PC-9 (cell line): ENCODE data around the gene POP5.

ENCODE experiments used
- EZH2 ChIP-seq: fragments of 200-600 bp; sonication (generic); IDR thresholded peaks from 2 replicates; pipeline ENCODE4 v1.8.0; 2017; ENCODE audit warnings: antibody characterized with exemption, low read depth
- TF ChIP-seq, protein P1 (sequence below): fragments of 200-600 bp; sonication (generic); conservative IDR thresholded peaks from 2 replicates; pipeline ENCODE4 v1.6.1; 2017; ENCODE audit warnings: mixed run types, antibody characterized with exemption, mild to moderate bottlenecking, moderate library complexity

DNA sequence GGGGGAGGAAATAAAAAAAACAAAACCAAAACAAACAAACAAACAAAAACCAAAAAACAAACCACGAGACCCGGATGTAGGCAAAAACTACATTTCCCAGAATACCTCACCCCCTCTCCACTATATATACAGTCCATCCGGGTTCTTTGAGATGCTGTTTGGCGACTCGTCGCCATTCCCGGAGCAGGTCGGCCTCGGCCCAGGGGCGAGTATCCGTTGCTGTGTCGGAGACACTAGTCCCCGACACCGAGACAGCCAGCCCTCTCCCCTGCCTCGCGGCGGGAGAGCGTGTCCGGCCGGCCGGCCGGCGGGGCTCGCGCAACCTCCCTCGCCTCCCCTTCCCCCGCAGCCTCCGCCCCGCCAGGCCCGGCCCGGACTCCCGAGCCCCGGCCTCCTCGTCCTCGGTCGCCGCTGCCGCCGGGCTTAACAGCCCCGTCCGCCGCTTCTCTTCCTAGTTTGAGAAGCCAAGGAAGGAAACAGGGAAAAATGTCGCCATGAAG, 46.9 kb downstream of the POP5 start, which contains the start of gene RNF10:
- TF ChIP-seq, protein P1, sequence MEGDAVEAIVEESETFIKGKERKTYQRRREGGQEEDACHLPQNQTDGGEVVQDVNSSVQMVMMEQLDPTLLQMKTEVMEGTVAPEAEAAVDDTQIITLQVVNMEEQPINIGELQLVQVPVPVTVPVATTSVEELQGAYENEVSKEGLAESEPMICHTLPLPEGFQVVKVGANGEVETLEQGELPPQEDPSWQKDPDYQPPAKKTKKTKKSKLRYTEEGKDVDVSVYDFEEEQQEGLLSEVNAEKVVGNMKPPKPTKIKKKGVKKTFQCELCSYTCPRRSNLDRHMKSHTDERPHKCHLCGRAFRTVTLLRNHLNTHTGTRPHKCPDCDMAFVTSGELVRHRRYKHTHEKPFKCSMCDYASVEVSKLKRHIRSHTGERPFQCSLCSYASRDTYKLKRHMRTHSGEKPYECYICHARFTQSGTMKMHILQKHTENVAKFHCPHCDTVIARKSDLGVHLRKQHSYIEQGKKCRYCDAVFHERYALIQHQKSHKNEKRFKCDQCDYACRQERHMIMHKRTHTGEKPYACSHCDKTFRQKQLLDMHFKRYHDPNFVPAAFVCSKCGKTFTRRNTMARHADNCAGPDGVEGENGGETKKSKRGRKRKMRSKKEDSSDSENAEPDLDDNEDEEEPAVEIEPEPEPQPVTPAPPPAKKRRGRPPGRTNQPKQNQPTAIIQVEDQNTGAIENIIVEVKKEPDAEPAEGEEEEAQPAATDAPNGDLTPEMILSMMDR: no peak
- TF ChIP-seq EZH2: no peak
